Activated naive CD4-positive, alpha-beta T cell treated with anti-CD3 and anti-CD28 coated beads, Interleukin-2, amount 50 U/mL, for 16 hours (primary cell): ENCODE measurements around the gene BTBD9.

ENCODE experiments used
- DNase-seq: peaks from one replicate; pipeline ENCODE4 v3.0.0-alpha.2; 2020

The BTBD9 gene

DNA sequence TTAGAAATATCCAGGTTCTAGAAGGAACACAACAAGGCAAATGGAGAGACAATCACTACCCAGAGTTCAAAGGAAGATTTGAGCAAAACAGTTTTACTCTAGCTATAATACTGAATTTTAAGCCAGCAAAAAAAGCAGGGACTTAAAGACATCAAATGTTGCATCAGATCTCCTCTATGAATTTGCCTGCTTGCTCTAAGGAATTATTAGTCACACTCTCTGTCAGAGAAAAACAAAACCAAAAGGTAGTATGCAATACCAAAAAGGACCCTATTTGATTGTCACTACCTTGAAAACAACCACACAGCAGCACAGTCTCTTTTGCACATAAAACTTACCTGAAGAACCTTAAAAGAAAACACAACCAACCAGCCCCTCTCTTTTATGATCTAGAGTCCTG is 46.3 kb downstream of the BTBD9 start:
- DNase-seq, result no peak

DNA sequence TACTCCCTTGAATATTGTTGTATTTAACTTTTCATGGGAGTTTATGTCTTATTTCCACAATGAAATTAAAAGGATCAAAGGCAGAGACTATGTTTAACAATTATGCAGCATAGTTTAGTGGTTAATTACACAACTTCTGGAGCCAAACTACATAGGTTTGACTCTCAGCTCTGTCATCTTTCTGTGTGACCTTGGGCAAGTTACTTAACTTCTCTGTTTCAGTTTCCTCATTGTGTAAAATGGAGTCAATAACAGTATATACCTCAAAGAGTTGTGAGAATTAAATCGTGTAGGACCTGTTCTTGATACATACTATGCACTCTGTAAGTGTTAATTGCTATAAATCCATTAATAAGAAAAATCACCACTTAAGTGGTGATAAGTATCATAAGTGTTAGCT is 48.3 kb downstream of the BTBD9 start:
- no peak for DNase-seq

DNA sequence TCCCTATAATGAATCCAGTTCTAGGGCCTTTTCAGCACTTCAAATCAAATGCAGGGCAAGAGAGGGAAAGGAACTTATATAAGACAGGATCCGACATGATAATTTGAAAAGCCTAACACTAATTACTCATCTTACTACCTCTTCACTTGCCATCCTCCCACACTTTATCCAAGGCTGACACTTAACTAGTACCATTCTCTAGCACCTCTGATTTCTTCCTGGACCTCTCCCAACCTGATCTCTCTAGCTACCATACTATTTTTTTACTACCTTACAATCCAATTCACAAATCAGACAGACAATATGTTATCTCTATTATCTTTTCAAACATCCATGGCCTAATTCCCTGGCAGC is 50.4 kb downstream of the BTBD9 start:
- DNase-seq, result no peak

GRCh38 chr6:38588631-38589366 is 50.9 kb downstream of the BTBD9 start:
- no peak for DNase-seq

- no peak for DNase-seq
Measured at GRCh38 chr6:38587766-38588362, 51.9 kb downstream of the BTBD9 start.

- no peak for DNase-seq
Measured at GRCh38 chr6:38586992-38587391, 52.7 kb downstream of the BTBD9 start.

GRCh38 chr6:38584731-38585130 is 55.0 kb downstream of the BTBD9 start:
- no peak for DNase-seq

GRCh38 chr6:38583523-38583922 is 56.2 kb downstream of the BTBD9 start:
- DNase-seq, result no peak

DNA sequence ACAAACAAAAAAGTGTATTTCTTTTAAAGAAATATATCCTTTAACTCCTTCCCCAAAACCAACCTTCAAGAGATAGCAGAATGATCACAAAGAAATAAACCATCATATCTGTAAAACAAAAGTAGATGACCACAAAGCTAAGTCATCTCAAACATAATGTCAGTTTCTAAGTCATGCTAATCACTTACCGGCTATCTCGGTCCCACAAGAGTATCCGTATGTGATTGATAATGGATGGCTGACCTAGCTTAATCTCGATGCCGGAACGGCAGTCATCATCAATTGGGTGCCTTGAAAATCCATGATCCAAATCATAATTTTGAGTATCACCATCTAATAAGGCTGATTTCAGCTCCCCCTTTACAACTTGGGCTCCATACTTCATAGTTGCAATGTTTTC is 59.7 kb downstream of the BTBD9 start:
- DNase-seq, result no peak

DNA sequence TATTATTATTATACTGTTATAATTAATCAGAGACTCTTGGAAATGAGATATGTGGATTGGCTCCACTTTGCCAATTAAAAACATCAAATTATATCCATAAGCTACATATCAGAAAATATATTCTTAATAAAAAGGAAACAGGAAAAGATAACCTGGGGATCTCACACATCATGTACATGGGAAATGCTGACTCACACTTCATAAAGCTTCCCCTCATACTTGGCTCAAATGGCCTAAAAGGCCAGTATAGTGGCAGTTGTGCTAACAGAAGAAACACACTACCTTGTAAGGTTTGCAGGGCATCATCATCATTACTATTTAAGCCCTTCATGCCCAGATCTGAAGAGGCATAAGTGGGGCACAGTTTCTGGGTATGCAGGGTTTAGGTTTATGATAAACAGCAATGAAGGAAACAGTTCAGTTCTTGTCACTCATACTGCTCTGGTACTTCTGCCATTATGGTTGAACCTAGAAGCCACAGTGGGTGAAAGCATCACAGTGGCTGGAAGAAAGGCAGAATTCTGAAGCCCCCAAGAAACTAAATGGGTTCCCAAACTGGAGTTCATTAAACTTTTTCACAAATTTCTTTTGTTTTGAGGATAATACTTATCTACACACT is 60.6 kb downstream of the BTBD9 start:
- DNase-seq, result no peak

GRCh38 chr6:38578075-38578474 is 61.7 kb downstream of the BTBD9 start:
- DNase-seq, result no peak

DNA sequence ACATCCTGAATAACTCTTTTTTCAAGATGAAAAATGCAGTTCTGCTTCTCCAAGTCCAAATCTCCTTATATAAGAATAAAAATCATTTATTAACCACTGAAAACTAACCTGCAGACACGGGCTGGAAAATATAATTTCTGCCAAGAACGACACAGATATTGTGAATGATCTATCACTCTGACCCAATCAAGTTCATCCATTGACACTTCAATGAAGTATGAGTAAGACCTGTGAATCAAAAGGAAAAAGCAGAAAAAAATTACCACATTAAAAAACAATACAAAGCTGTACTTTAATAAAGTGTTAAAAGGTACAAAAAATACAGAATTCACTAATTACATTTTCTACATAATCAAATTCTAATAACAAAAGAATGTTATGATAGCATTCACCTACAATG is 62.2 kb downstream of the BTBD9 start:
- DNase-seq, result no peak

- DNase-seq, result no peak
Measured at GRCh38 chr6:38573801-38574395, 65.8 kb downstream of the BTBD9 start.

DNA sequence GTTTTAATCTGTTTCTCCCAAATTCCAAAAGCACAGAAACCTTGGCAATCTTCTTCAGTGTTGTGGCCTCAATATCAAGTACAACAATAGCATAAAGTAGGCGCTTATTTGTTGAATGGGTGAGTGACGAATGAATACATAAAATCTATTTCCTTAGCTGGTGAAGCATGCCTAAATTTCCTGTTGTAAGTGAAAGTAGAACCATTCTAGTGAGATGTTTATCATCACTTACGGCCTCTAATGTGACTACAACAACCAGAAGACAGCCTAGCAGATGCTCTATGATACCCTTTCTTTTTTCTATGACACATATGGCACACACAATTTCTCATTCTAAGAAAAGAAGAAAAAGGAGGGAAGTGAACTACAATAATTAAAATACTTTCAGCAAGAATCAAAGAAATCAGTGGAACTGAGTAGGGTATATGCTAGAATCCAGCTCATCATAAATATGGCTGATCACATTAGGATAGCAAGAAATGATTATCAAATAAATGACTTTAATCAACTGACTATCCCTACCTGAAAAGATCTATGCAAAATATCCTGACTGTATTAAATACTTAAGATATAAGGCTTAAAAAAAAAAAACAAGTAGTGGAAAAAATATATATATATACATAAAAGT is 67.4 kb downstream of the BTBD9 start:
- DNase-seq, result no peak

DNA sequence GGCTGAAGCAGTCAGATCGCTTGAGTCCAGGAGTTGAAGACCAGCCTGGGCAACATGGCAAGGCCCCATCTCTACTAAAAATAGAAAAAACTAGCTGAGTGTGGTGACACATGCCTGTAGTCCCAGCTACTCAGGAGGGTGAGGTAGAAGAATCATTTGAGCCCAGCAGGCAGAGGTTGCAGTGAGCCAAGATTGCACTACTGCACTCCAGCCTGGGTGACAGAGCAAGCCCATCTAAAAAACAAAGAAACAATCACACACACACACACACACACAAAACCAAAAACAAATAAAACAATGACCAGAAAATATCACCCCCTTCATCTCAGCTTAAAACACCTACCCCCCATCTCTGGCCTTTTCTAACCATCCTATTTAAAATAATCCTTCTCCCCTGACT is 68.0 kb downstream of the BTBD9 start:
- no peak for DNase-seq

DNA sequence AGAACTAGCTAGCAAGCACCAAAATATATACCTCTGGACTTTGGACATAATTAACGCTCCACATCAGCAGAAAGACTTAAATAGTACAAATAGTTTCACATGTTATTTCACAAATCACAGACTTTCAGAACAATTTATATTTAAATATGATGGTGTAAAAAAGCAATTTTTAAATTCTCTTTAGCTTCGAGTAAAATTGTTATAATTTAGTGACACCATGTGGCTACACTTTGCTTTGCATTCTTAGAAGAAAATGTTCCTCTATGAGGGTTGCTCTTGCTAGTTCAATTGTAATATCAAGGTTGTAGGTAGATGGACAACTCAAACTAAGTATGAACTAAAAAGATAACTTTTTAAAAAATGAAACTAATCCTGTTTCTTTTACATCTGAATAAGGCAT is 69.0 kb downstream of the BTBD9 start:
- DNase-seq, result no peak

GRCh38 chr6:38567436-38567835 is 72.3 kb downstream of the BTBD9 start:
- DNase-seq, result no peak

DNA sequence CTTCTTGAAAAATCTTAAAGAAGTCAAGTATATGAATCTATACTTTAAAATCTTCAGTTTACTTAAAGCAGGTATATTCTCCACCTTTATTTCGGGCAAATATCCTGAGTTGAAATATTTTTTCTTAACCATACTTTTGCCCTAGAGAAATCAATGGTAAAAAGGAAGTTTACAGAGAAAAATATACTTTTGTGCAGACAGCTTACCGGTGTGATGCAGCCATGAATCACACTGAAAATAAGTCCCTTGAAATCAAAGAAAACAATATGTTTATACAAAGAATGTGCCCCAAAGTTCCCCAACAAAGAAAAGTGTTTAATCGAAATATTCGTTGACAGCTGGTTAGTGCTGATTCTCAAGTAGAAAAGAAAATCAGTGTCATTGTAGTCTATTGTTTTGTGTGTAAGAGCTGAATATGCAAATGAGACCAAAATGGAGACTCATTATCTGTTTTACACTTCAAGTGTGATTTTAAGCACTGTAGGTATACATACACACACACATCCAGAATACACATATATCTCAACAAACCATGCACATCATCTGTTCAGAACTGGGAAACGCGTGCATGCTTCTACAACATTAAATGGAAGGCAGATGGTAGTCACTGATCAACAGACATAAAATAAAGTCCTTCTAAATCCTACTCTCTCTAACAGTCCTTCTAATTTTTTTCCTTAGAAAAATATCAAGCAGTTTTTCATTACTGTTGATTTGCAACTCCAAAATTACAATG is 73.3 kb downstream of the BTBD9 start:
- no peak for DNase-seq

DNA sequence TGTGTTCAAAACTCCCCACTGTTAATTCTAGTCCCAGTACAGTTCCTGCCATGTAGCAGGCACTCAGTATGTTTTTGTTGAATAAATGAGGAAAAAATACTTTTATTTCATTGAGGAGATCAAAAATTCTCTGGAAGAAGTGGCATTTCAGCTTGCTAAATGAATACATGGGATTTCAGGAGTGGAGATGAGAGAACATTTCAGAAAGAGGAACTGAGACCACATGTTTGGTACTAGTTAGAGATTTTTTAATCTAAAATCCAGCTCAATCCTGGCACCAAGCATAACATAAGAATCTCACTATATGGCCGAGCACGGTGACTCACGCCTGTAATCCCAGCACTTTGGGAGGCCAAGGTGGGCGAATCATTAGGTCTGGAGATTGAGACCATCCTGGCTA is 75.4 kb downstream of the BTBD9 start:
- DNase-seq, result no peak

DNA sequence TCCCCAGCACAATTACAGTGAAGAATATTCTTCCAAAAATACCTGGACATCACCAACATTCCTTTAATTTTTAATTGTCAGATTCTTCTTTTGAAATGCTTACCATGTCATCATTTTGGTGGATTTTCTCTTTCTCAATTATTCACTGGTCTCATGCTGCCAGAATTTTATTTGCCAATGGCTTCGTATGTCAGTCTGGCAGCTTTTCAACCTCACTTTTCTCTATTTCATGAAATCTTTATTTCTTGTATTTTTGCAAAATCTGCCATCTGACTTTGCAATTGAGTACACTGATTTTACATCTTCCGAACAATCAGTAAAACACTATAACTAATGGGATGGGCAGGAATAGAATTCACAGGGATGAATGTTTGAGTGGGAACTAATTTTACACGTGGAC is 84.1 kb downstream of the BTBD9 start:
- DNase-seq, result no peak

GRCh38 chr6:38554700-38555413 is 84.9 kb downstream of the BTBD9 start:
- DNase-seq, result no peak

DNA sequence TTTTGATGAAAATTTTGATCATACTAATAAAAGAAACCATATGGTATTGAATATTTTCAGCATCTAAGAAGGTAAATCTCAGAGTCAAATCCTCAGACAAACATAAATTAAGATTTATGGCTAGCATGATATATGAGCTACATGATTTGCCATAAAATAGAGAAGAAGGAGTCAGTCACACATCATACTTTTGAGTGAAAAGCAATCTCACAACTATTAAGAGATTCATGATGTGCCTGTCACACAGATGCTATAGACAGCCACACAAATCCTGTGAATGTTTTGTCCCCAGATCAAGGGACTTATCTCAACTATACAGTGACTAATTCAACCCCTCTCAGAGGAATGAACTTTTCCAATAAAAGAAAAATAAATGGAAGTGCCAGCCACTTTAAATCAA is 85.7 kb downstream of the BTBD9 start:
- no peak for DNase-seq
